ENCODE results near the gene GEMIN2.

- no peak for TF ChIP-seq CTCF (IDR thresholded peaks at IDR 0.05)
- TF ChIP-seq POLR2A (IDR thresholded peaks at IDR 0.05), result no peak
Observed at GRCh38 chr14:39154594-39155189, 40.6 kb downstream of the GEMIN2 start.

Data from lower leg skin (tissue), 3 donors.